Epithelial cell of proximal tubule (primary cell): ENCODE results near the gene ADGRG1. TPM values are rescaled to one million over a fixed set of nuclear protein-coding genes. Genes with fewer than 3 reads are reported as not detected.
A peak's percentile ranks its signal among the peaks of the same experiment; 100 is the strongest.

Experiments used
- DNase-seq: peaks from one replicate; pipeline ENCODE4 v3.0.0-alpha.2; 2011; ENCODE audit warnings: low read depth
- H3K4me3 ChIP-seq: 2 replicates; pipeline ENCODE4 v1.5.1; 2011; ENCODE audit warnings: low read depth, mild to moderate bottlenecking, low read length
- CTCF ChIP-seq: conservative IDR thresholded peaks from 2 replicates; pipeline ENCODE4 v1.5.1; 2012; ENCODE audit warnings: low read depth, mild to moderate bottlenecking, low read length
- total RNA-seq: library from RNA; depleted of rRNA; stranded (reverse); fragments of >200 nt; gene quantifications from 2 replicates; pipeline ENCODE4 v1.2.3, GENCODE V29; 2015

ADGRG1 gene
- total RNA-seq, 1 donor from 2014 or later, result 101 TPM

DNA sequence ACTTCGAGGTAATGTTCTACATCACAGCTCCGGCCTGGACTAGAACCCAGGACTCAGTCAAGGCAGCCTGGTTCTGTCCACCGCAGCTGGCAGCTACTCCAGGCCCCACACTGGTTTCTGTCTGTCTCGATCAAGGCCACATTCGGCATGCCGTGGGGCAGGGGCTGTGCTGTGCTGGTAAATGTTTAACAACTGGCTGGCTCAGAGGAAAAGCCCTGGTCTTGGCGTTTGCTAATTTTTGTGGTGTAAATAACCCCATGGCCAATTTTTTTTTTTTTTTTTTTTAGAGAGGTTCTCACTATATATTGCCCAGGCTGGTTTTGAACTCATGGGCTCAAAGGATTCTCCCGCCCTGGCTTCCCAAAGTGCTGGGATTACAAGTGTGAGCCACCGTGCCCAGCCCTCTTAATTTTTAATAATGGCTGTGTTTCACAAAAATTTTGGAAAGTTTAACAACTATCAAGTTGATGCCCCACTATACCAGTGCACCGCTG, 65.8 kb downstream of the ADGRG1 start:
- H3K4me3 ChIP-seq, result peak overlapping the region; percentile 76
- TF ChIP-seq CTCF, result no peak
- no peak for DNase-seq

DNA sequence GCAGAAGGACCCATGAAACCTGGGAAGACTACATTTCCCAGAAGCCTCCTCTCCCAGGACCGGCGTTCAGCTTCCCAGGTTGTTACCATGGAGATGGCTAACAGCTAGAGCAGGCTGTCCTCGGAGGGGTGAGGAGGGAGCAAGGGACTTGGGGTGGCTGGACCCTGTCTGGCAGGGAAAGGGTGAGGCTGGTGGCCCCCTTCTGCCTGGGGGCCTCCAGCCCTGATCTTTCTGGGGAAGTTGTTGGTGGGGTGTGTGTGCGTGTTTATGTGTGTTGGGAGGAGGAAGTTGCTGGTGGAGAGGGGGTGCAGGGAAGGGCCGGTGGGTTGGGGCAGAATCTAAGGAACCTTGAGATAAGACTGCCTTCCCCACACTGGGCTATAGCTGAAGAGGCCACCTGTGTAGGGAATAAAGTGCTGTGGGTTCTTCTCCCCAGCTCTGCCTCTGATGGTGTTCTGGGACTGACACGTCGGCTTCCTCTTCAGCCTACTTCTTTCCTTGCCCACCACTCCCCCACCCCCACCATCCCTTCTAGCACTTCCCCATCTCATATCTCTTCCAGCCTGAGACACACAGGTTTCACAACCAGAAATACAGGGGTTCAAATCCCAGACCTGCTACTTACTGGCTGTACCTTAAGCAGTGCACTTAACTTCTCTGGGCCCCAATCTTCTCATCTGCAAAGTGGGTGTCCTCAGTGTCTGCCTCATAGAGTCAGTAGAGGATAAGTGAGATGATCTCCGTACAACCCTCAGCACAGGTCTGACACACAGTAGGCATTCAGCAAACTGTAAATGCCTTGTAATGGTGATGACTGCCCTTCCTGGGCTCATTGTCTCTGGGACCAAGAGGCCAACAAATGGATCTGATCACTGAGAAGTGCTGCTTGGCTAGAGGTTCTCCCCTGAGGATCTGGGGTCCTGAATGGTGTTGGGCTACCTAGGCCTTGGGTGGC, 66.6 kb downstream of the ADGRG1 start, which contains the start of gene DRC7:
Gene DRC7 (plus strand): TSS at position 82 of the 955 bp plus-strand sequence. CDS start 3,144 bp downstream, outside the sequence.
- DNase-seq, result peak; percentile 7
- TF ChIP-seq CTCF, result no peak
- H3K4me3 ChIP-seq, result peak within 1 kb of the TSS; percentile 76

- no peak overlapping the region for H3K4me3 ChIP-seq
- no peak for DNase-seq
- TF ChIP-seq CTCF, result no peak
Observed at GRCh38 chr16:57695680-57696069, 67.2 kb downstream of the ADGRG1 start.

DNA sequence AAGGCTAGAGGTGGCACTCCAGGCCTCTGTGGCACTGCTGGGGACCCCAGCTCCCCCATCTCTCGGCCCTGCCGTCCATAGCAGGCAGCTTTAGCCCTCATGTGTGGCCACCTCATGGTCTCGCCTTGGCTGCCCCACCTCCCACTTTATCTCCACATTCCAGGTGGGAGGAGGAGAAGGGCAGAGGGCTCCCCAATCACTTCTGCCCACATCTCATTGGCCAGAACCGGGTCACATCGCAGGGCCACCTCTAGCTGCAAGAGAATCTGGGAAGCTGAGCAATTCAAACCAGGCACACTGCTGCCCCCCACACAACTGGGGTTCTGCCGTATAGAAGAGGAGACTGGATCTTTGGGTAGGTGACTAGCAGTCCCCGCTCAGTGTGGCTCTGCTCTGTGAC, 67.8 kb downstream of the ADGRG1 start:
- no peak overlapping the region for H3K4me3 ChIP-seq
- no peak for TF ChIP-seq CTCF
- no peak for DNase-seq

- DNase-seq, result no peak
- TF ChIP-seq CTCF, result no peak
- H3K4me3 ChIP-seq, result no peak overlapping the region
Observed at GRCh38 chr16:57697896-57698537, 69.6 kb downstream of the ADGRG1 start.

DNA sequence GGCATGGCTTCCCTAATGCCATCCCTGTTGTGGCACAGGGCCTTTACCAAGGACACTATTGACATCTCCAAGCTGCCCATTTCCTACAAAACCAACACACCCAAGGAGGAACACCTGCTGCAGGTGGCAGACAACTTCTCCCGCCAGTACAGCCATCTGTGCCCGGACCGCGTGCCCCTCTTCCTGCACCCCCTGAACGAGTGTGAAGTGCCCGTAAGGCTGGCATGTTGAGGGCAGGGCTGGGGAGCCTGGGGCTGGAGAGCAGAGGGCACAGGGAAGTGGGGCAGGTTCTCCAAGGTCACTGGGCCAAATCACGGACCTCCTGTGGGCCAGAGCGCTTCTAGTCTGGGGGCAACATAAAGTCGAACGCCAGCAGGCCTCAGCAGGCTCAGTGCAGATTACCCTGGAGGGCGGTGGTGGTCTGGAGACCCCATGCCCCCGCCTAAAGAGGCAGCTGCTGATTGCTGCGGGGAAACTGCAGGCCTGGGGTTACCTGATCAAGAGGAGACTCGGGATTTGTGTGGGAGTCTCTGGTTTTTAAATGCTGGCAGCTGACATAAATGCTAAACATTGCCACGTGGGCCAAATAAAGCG, 70.5 kb downstream of the ADGRG1 start:
- no peak for TF ChIP-seq CTCF
- H3K4me3 ChIP-seq, result no peak overlapping the region
- no peak for DNase-seq
